Ascending aorta (tissue), 2 donors: Measurements from ENCODE around the gene MED27. TPM values are rescaled to one million over a fixed set of nuclear protein-coding genes. Genes with fewer than 3 reads are reported as not detected.

Experiments used
- DNase-seq, 2 donors: peaks; one replicate each; pipeline ENCODE4 v3.0.0-alpha.2; 2019; ENCODE audit warnings: low spot score in 2 of 2
- H3K27ac ChIP-seq, 2 donors: fragments of 200-600 bp; sonication (generic); one replicate each; pipeline ENCODE4 v1.5.1; 2016 to 2017; ENCODE audit warnings: mild to moderate bottlenecking in 1 of 2
- H3K27me3 ChIP-seq: fragments of 200-600 bp; sonication (generic); one replicate; pipeline ENCODE4 v1.5.1; 2017
- H3K36me3 ChIP-seq, 2 donors: fragments of 200-600 bp; sonication (generic); one replicate each; pipeline ENCODE4 v1.5.1; 2016
- H3K4me1 ChIP-seq, 2 donors: fragments of 200-600 bp; sonication (generic); one replicate each; pipeline ENCODE4 v1.5.1; 2016 to 2017; ENCODE audit warnings: mild to moderate bottlenecking in 1 of 2
- H3K4me3 ChIP-seq, 2 donors: fragments of 200-600 bp; sonication (generic); one replicate each; pipeline ENCODE4 v1.5.1; 2016 to 2017; ENCODE audit warnings: mild to moderate bottlenecking in 1 of 2
- H3K9me3 ChIP-seq, 2 donors: fragments of 200-600 bp; sonication (generic); one replicate each; pipeline ENCODE4 v1.5.1; 2016
- CTCF ChIP-seq, 3 experiments: fragments of 200-600 bp in 2 of 3; fragments of 450-650 bp in 1 of 3; sonication (generic) in 2 of 3; IDR thresholded peaks; one replicate each; pipeline ENCODE4 v1.5.1; 2016 to 2019; ENCODE audit warnings: antibody characterized with exemption in 3 of 3, mild to moderate bottlenecking in 1 of 3, moderate library complexity in 1 of 3
- intact Hi-C: fragments of 100-400 bp; cut with DNase I; formaldehyde crosslinking; loops from one replicate; pipeline ENCODE4 v1.15.1; 2023
- total RNA-seq: library from RNA; depleted of rRNA; stranded (reverse); fragments of >200 nt; gene quantifications from one replicate; pipeline ENCODE4 v1.1.0, GENCODE V29; 2016

Gene MED27
- total RNA-seq, 1 donor from 2014 or later, result 19.4 TPM

- DNase-seq, result no peak
- no peak for TF ChIP-seq CTCF (IDR thresholded peaks at IDR 0.05)
- no peak overlapping the region for H3K27ac ChIP-seq
- no peak overlapping the region for H3K4me3 ChIP-seq
- no peaks in the 10 kb centered on the region for H3K27me3 ChIP-seq
- H3K36me3 ChIP-seq, result no peaks in the 10 kb centered on the region
- H3K9me3 ChIP-seq, result no peaks in the 10 kb centered on the region
- H3K4me1 ChIP-seq, result peaks cover 0 to 3% of the 10 kb centered on the region in 2 donors
- intact Hi-C loops, result no loop called here
These were observed 38.9 kb downstream of the MED27 start for GRCh38 chr9:132040808-132041207.

- no peak overlapping the region for H3K27ac ChIP-seq
- H3K27me3 ChIP-seq, result no peaks in the 10 kb centered on the region
- H3K4me3 ChIP-seq, result no peak overlapping the region
- H3K9me3 ChIP-seq, result no peaks in the 10 kb centered on the region
- no peak for TF ChIP-seq CTCF (IDR thresholded peaks at IDR 0.05)
- intact Hi-C loops, result no loop called here
- H3K4me1 ChIP-seq, result peaks cover 0 to 3% of the 10 kb centered on the region in 2 donors
- no peak for DNase-seq
- no peaks in the 10 kb centered on the region for H3K36me3 ChIP-seq
These were observed 39.4 kb downstream of the MED27 start for GRCh38 chr9:132040246-132040645.

DNA sequence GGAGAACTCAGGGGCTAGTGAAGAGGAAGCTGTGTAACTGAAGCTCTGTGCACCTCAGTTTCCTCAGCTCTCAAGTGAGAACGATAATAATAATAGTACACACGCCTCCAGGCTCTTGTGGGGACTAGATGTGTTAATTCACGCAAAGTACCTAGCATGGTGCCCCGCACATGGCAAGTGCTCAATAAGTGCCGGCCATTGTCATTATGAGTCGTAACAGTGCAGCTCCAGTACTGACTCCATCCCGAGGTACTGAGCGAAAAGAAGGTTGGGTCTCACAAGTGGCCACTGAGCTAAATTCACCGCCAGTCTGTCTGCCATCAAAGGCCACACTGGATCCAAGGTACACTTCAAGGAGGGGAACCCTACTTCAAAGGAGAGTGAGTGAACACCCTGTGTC lies 40.4 kb downstream of the MED27 start:
- Histone ChIP-seq H3K9me3 (no peaks in the 10 kb centered on the region), H3K27ac (no peak overlapping the region), H3K4me1 (peaks cover 0 to 3% of the 10 kb centered on the region in 2 donors), H3K36me3 (no peaks in the 10 kb centered on the region), H3K4me3 (no peak overlapping the region), H3K27me3 (no peaks in the 10 kb centered on the region)
- DNase-seq, result no peak
- TF ChIP-seq CTCF (IDR thresholded peaks at IDR 0.05), result no peak
- intact Hi-C loops, result no loop called here

- no peaks in the 10 kb centered on the region for H3K27me3 ChIP-seq
- no peak overlapping the region for H3K27ac ChIP-seq
- no peaks in the 10 kb centered on the region for H3K36me3 ChIP-seq
- no peak overlapping the region for H3K4me3 ChIP-seq
- H3K4me1 ChIP-seq, result peaks cover 0 to 2% of the 10 kb centered on the region in 2 donors
- H3K9me3 ChIP-seq, result no peaks in the 10 kb centered on the region
- intact Hi-C loops, result no loop called here
- TF ChIP-seq CTCF (IDR thresholded peaks at IDR 0.05), result no peak
- no peak for DNase-seq
These were observed 42.2 kb downstream of the MED27 start for GRCh38 chr9:132037458-132037857.

DNA sequence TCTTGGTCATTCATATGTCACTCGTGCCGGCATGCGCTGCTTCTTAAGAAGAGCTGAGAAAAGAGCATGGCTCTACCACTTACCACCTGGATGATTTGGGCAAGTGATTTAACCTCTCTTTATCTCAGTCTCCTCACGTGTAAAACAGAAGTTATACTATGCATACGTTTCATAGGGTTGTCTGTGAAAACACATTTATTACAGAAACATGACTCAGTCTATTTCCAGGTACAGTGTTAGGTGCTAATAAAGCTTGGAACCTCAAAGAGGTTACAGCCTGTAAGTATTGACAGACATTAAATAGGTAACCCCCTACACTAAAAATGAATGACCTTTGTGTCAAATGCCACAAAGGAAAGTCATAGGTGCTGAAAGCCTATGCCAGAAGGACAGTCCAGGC lies 43.1 kb downstream of the MED27 start:
- no peak for DNase-seq
- H3K27ac ChIP-seq, result no peak overlapping the region
- no peaks in the 10 kb centered on the region for H3K4me1 ChIP-seq
- H3K9me3 ChIP-seq, result no peaks in the 10 kb centered on the region
- no peak for TF ChIP-seq CTCF (IDR thresholded peaks at IDR 0.05)
- no peaks in the 10 kb centered on the region for H3K36me3 ChIP-seq
- intact Hi-C loops, result no loop called here
- no peaks in the 10 kb centered on the region for H3K27me3 ChIP-seq
- H3K4me3 ChIP-seq, result no peak overlapping the region

- H3K4me3 ChIP-seq, result no peak overlapping the region
- no peak overlapping the region for H3K27ac ChIP-seq
- DNase-seq, result no peak
- intact Hi-C loops, result no loop called here
- no peaks in the 10 kb centered on the region for H3K27me3 ChIP-seq
- H3K4me1 ChIP-seq, result no peaks in the 10 kb centered on the region
- H3K36me3 ChIP-seq, result no peaks in the 10 kb centered on the region
- H3K9me3 ChIP-seq, result no peaks in the 10 kb centered on the region
- TF ChIP-seq CTCF (IDR thresholded peaks at IDR 0.05), result no peak
These were observed 44.0 kb downstream of the MED27 start for GRCh38 chr9:132035679-132036078.
